ENCODE measurements around the gene SEL1L3.

DNA sequence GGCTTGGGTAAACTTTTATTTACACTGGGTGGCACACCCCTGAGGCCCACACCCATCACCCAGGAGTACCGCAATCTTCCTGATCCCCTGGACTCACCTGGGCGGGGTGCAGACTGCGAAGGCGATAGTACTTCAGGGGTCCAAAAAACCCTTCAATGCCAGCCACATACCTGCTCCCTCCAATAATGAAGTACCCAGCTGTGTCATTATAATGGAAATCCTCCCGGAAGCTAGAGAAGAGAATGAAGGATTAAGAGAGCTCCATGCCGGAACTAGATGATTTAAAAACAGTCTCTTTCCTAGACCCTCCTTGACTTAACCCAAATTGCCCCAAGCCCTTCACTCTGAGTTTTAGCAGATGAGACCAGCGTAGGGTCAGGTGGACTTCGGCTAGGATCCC lies 40.9 kb downstream of the SEL1L3 start:
- TF ChIP-seq, protein P1, sequence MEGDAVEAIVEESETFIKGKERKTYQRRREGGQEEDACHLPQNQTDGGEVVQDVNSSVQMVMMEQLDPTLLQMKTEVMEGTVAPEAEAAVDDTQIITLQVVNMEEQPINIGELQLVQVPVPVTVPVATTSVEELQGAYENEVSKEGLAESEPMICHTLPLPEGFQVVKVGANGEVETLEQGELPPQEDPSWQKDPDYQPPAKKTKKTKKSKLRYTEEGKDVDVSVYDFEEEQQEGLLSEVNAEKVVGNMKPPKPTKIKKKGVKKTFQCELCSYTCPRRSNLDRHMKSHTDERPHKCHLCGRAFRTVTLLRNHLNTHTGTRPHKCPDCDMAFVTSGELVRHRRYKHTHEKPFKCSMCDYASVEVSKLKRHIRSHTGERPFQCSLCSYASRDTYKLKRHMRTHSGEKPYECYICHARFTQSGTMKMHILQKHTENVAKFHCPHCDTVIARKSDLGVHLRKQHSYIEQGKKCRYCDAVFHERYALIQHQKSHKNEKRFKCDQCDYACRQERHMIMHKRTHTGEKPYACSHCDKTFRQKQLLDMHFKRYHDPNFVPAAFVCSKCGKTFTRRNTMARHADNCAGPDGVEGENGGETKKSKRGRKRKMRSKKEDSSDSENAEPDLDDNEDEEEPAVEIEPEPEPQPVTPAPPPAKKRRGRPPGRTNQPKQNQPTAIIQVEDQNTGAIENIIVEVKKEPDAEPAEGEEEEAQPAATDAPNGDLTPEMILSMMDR (IDR thresholded peaks at IDR 0.05; ENCODE audit: insufficient read depth, low read length, poor library complexity, severe bottlenecking): no peak
- TF ChIP-seq EZH2phosphoT487 (conservative IDR thresholded peaks at IDR 0.05; ENCODE audit: low read length): no peak

All from SU-DHL-6 (cell line).